GM21717 (cell line): ENCODE measurements around the gene SORT1.

Experiments
- ATAC-seq: cut with Tn5 transposase; IDR thresholded peaks from one replicate; pipeline ENCODE4 v1.9.1; 2021; ENCODE audit warnings: mild to moderate bottlenecking, moderate library complexity; ENCODE audit not compliant: unreplicated experiment

The SORT1 gene

GRCh38 chr1:109263597-109264378 lies 133.9 kb downstream of the SORT1 start:
- ATAC-seq = peak; percentile 72

- ATAC-seq = no peak
Observed at GRCh38 chr1:109263234-109263596, 134.5 kb downstream of the SORT1 start.

- no peak for ATAC-seq
Observed at GRCh38 chr1:109262231-109263055, 135.3 kb downstream of the SORT1 start.

GRCh38 chr1:109261578-109261977 lies 136.1 kb downstream of the SORT1 start:
- no peak for ATAC-seq

- ATAC-seq = no peak
Observed at GRCh38 chr1:109261006-109261405, 136.7 kb downstream of the SORT1 start.

- no peak for ATAC-seq
Observed at GRCh38 chr1:109259674-109260557, 137.8 kb downstream of the SORT1 start.
